Astrocyte (in vitro differentiated cells and primary cell): Measurements from ENCODE around the gene RPL34. TPM values are rescaled to one million over a fixed set of nuclear protein-coding genes. Genes with fewer than 3 reads are reported as not detected.

Source experiments
- DNase-seq: peaks from one replicate; pipeline ENCODE4 v3.0.0-alpha.2; 2010; ENCODE audit warnings: low read depth
- FAIRE-seq: peaks from 2 replicates; lab custom pipeline; 2011; peaks lifted over from hg19 to GRCh38; lab: Jason Lieb, UNC
- H2AFZ ChIP-seq: 2 replicates; pipeline ENCODE4 v1.6.0; 2012; ENCODE audit warnings: low read depth, low read length, inconsistent platforms
- H3K27ac ChIP-seq: 2 replicates; pipeline ENCODE4 v1.5.1; 2011; ENCODE audit warnings: low read depth, low read length, inconsistent platforms
- H3K27me3 ChIP-seq: 2 replicates; pipeline ENCODE4 v1.6.0; 2011; ENCODE audit warnings: low read length, inconsistent platforms; ENCODE audit not compliant: insufficient read depth
- H3K36me3 ChIP-seq: 2 replicates; pipeline ENCODE4 v1.5.1; 2011; ENCODE audit warnings: low read length, inconsistent platforms; ENCODE audit not compliant: insufficient read depth
- H3K4me1 ChIP-seq: 2 replicates; pipeline ENCODE4 v1.5.1; 2011; ENCODE audit warnings: low read length, inconsistent platforms; ENCODE audit not compliant: insufficient read depth
- H3K4me2 ChIP-seq: 2 replicates; pipeline ENCODE4 v1.6.0; 2012; ENCODE audit warnings: low read length, inconsistent platforms
- H3K4me3 ChIP-seq: 2 replicates; pipeline ENCODE4 v1.5.1; 2011; ENCODE audit warnings: low read depth, mild to moderate bottlenecking, low read length, inconsistent platforms; ENCODE audit not compliant: insufficient read depth
- H3K79me2 ChIP-seq: 2 replicates; pipeline ENCODE4 v1.6.0; 2012; ENCODE audit warnings: mild to moderate bottlenecking, low read length, inconsistent platforms; ENCODE audit not compliant: insufficient read depth
- H3K9ac ChIP-seq: 2 replicates; pipeline ENCODE4 v1.6.0; 2012; ENCODE audit warnings: mild to moderate bottlenecking, low read length, inconsistent platforms
- H3K9me3 ChIP-seq: 2 replicates; pipeline ENCODE4 v1.5.1; 2012; ENCODE audit warnings: low read depth, mild to moderate bottlenecking, low read length, inconsistent platforms; ENCODE audit not compliant: insufficient read depth
- H4K20me1 ChIP-seq: 2 replicates; pipeline ENCODE4 v1.6.0; 2012; ENCODE audit warnings: low read length, inconsistent platforms; ENCODE audit not compliant: insufficient read depth
- H3K27ac Mint-ChIP-seq: one replicate; pipeline ENCODE4 v1.8.0; 2021; ENCODE audit warnings: mild to moderate bottlenecking, mixed read lengths; ENCODE audit not compliant: unreplicated experiment
- H3K27me3 Mint-ChIP-seq: one replicate; pipeline ENCODE4 v1.8.0; 2021; ENCODE audit warnings: low read depth, mixed read lengths; ENCODE audit not compliant: unreplicated experiment
- H3K36me3 Mint-ChIP-seq: one replicate; pipeline ENCODE4 v1.8.0; 2021; ENCODE audit warnings: low read depth, mixed read lengths; ENCODE audit not compliant: unreplicated experiment
- H3K4me1 Mint-ChIP-seq: one replicate; pipeline ENCODE4 v1.8.0; 2021; ENCODE audit warnings: low read depth, mixed read lengths; ENCODE audit not compliant: unreplicated experiment
- H3K4me3 Mint-ChIP-seq: one replicate; pipeline ENCODE4 v1.8.0; 2021; ENCODE audit warnings: mild to moderate bottlenecking, moderate library complexity, mixed read lengths; ENCODE audit not compliant: unreplicated experiment
- H3K9me3 Mint-ChIP-seq: one replicate; pipeline ENCODE4 v1.8.0; 2021; ENCODE audit warnings: mild to moderate bottlenecking, mixed read lengths; ENCODE audit not compliant: unreplicated experiment
- EZH2 ChIP-seq: IDR thresholded peaks from 2 replicates; pipeline ENCODE4 v1.6.1; 2012; ENCODE audit warnings: mild to moderate bottlenecking, low read length, inconsistent platforms; ENCODE audit not compliant: insufficient read depth
- total RNA-seq: library from RNA; stranded (reverse); gene quantifications from 2 replicates; pipeline ENCODE4 v1.2.1, GENCODE V29; 2021
- TF ChIP-seq, protein P1 (sequence below): IDR thresholded peaks from 2 replicates; pipeline ENCODE4 v1.5.1; 2011; ENCODE audit warnings: low read depth, mild to moderate bottlenecking, inconsistent platforms, low read length, moderate library complexity; ENCODE audit not compliant: insufficient read depth

The RPL34 gene
- total RNA-seq, 1 donor from 2014 or later: 1,087 TPM

DNA sequence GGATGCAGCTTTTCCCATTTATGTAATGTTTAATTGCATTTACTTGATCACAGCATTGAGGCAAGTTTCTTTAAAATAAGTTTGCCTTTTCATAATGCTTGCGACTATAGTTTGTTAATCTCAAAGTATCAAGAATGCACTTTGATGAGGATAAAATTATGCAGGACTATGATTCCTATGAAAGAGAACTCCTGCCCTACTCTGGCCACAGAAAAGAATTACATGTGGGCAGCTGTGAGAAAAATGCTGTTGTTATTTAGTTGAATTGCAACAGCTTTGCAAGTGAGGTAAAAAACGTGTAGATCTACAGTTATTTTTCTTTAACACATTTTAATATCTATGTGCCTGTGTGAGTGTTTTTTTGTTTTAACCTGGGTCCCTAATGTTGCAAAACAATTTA lies 17.5 kb downstream of the RPL34 start:
- Mint-ChIP-seq H3K4me3 (no peak overlapping the region), H3K9me3 (no peaks in the 10 kb centered on the region), H3K27ac (no peak overlapping the region), H3K4me1 (peaks cover 6% of the 10 kb centered on the region), H3K27me3 (no peaks in the 10 kb centered on the region), H3K36me3 (peaks cover 14% of the 10 kb centered on the region)
- no peaks in the 10 kb centered on the region for H4K20me1 ChIP-seq
- FAIRE-seq (peak; percentile 17), DNase-seq (no peak)
- no peak overlapping the region for H3K4me3 ChIP-seq
- TF ChIP-seq, protein P1, sequence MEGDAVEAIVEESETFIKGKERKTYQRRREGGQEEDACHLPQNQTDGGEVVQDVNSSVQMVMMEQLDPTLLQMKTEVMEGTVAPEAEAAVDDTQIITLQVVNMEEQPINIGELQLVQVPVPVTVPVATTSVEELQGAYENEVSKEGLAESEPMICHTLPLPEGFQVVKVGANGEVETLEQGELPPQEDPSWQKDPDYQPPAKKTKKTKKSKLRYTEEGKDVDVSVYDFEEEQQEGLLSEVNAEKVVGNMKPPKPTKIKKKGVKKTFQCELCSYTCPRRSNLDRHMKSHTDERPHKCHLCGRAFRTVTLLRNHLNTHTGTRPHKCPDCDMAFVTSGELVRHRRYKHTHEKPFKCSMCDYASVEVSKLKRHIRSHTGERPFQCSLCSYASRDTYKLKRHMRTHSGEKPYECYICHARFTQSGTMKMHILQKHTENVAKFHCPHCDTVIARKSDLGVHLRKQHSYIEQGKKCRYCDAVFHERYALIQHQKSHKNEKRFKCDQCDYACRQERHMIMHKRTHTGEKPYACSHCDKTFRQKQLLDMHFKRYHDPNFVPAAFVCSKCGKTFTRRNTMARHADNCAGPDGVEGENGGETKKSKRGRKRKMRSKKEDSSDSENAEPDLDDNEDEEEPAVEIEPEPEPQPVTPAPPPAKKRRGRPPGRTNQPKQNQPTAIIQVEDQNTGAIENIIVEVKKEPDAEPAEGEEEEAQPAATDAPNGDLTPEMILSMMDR: peak; percentile 10
- no peak for TF ChIP-seq EZH2
- H3K79me2 ChIP-seq: no peaks in the 10 kb centered on the region
- no peaks in the 10 kb centered on the region for H3K9me3 ChIP-seq
- no peak overlapping the region for H2AFZ ChIP-seq
- no peaks in the 10 kb centered on the region for H3K4me1 ChIP-seq
- peaks cover 20% of the 10 kb centered on the region for H3K36me3 ChIP-seq
- no peak overlapping the region for H3K4me2 ChIP-seq
- H3K27me3 ChIP-seq: no peaks in the 10 kb centered on the region
- H3K27ac ChIP-seq: no peak overlapping the region
- no peak overlapping the region for H3K9ac ChIP-seq

DNA sequence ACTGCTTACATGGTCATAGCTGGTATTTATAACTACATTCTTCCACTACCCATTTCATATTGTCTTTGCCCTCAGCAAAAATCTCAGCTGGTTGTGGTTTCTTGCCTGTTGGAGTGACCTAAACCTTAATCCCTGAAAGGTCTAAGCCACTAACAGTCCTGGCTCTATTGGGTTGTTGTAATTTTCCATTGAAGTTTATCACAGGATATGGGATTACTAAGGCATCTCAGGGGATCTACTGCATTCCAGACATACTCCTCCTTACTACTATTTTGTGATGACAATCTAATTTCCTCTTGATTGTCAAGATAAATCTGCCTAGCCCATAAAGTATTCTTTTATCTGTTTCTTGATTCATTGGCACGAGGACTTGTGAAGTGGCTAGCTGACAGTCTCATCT lies 23.9 kb downstream of the RPL34 start:
- H3K9ac ChIP-seq: no peak overlapping the region
- TF ChIP-seq, protein P1: no peak
- H3K4me3 ChIP-seq: no peak overlapping the region
- no peaks in the 10 kb centered on the region for H3K27me3 Mint-ChIP-seq
- no peak overlapping the region for H2AFZ ChIP-seq
- peak overlapping the region; percentile 16 for H3K4me2 ChIP-seq
- H4K20me1 ChIP-seq: no peaks in the 10 kb centered on the region
- no peak overlapping the region for H3K27ac ChIP-seq
- H3K4me1 Mint-ChIP-seq: peaks cover 10% of the 10 kb centered on the region
- H3K9me3 Mint-ChIP-seq: no peaks in the 10 kb centered on the region
- no peaks in the 10 kb centered on the region for H3K36me3 ChIP-seq
- no peaks in the 10 kb centered on the region for H3K9me3 ChIP-seq
- H3K4me1 ChIP-seq: peaks cover 5% of the 10 kb centered on the region
- H3K27me3 ChIP-seq: no peaks in the 10 kb centered on the region
- FAIRE-seq (peak; percentile 91), DNase-seq (peak; percentile 33)
- H3K4me3 Mint-ChIP-seq: no peak overlapping the region
- peaks cover 3% of the 10 kb centered on the region for H3K36me3 Mint-ChIP-seq
- no peaks in the 10 kb centered on the region for H3K79me2 ChIP-seq
- H3K27ac Mint-ChIP-seq: peak overlapping the region; percentile 5

DNA sequence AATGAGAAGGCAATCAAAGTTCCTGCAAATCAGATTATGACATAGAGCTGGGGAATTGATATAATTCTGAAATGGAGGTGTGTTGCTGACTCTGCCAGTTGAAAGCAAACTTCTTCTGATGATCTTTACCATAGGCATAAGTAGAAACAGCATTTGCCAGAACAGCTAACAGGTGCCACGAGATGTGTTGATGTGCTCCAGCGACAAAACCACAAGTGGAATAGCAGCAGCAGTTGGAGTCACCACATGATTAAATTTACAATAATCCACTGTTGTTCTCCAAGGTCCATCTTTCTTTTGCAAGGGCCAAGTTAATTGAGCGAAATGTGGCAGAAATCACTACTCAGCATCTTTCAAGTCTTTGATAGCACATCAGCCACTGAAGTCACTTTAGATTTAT lies 26.3 kb downstream of the RPL34 start:
- no peak overlapping the region for H3K4me3 ChIP-seq
- H3K9ac ChIP-seq: no peak overlapping the region
- Mint-ChIP-seq H3K36me3 (no peaks in the 10 kb centered on the region), H3K27me3 (no peaks in the 10 kb centered on the region), H3K27ac (no peak overlapping the region), H3K9me3 (no peaks in the 10 kb centered on the region), H3K4me3 (no peak overlapping the region), H3K4me1 (peaks cover 12% of the 10 kb centered on the region)
- no peaks in the 10 kb centered on the region for H4K20me1 ChIP-seq
- no peaks in the 10 kb centered on the region for H3K27me3 ChIP-seq
- H3K79me2 ChIP-seq: peaks cover 14% of the 10 kb centered on the region
- FAIRE-seq (no peak), DNase-seq (no peak)
- H3K9me3 ChIP-seq: no peaks in the 10 kb centered on the region
- no peak overlapping the region for H3K27ac ChIP-seq
- no peak overlapping the region for H2AFZ ChIP-seq
- H3K4me2 ChIP-seq: no peak overlapping the region
- TF ChIP-seq EZH2: no peak
- TF ChIP-seq, protein P1: no peak
- H3K4me1 ChIP-seq: peaks cover 5% of the 10 kb centered on the region
- no peaks in the 10 kb centered on the region for H3K36me3 ChIP-seq
